Limb (tissue), 2 donors: ENCODE results near the gene CBX7.

ENCODE experiments used
- DNase-seq, 2 donors: peaks; one replicate each; pipeline ENCODE4 v3.0.0-alpha.2; 2016; ENCODE audit errors: extremely low spot score in 2 of 2

Gene CBX7

GRCh38 chr22:39094717-39095389 is 57.6 kb downstream of the CBX7 start:
- no peak for DNase-seq

GRCh38 chr22:39092111-39092862 is 60.2 kb downstream of the CBX7 start:
- DNase-seq: no peak

DNA sequence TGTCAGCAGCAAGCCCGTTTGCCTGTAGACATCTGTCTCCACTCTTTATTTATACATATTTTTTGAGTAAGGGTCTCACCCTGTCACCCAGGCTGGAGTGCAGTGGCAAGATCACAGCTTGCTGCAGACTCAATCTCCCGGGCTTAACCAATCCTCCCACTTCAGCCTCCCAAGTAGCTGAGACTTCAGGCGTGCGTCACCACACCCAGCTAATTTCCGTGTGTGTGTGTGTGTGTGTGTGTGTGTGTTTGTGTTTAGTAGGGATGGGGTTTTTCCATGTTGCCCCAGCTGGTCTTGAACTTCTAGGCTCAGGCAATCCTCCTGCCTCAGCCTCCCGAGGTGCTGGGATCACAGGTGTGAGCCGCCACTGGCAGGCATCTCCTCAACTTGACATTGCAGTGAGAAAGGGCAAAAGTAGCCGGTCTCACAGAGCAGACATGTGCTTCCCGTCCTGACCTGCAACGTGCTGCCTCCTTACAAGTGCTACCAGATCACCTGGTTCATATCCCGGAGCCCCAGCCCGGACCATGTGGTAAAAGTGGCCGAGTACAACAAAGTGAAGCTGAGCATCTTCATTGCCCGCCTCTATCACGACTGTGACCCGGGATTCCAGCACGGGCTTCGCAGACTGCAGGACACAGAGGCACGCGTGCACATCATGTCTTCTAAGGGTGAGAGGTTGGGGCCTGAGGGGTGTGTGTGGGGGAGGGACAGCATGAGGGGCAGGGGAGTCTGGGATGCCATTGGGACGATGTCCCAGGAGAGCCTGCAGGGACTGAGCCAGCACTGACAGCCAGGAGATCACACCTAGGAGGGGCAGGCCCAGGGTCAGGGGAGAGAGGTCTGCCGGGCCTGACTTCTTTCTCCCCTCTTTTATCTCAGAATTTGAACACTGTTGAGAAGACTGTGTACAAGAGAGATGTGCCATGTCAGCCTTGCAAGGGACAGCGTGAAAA is 61.1 kb downstream of the CBX7 start:
- no peak for DNase-seq

DNA sequence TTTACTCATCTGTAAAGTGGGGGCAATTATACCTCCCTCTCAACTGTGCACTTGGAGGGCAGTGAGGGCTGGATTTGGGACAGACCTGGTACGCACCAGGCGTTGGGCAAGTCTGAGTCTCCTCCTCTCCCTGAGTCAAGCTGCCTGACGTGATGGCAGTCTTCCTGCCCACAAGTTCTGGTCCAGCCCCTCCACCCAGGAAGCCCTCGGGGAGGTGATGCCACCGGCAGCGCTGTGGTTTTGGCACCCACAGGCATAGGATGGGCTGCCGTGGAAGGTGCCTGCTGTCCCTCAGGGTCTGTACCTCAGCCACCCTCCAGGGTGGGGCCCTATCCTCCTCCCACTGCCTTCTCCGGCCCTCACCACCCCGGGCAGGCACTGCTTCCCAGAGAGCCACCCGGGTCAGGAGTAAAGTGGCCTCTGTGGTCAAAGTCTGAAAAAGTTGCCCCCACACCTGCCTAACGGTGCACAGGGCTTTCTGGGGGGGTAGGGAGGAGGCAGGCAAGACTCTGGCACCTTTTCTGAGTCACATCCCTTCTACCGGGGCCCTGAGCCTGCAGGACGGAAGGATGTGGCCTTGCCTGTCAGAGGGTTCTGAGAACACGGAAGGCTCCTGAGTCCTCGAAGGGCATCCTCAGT is 61.9 kb downstream of the CBX7 start:
- no peak for DNase-seq

DNA sequence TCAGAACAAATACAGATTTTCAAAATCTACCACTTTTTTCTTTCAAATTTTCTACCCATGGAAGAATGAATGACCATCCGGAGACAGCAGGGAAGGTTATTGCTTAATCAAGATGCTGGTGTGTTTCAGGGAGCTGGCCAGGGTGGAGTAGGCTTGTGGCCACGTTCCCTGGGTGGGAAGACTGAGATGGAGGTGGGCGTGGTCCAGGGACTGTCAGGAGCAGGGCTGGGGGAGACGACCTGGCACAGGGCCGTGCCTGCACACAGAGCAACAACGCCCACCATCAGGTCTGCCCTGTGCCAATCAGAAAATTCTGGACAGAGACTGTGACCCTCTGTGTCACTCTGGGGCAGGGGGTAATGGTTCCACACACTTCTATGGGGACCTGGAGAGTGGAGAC is 62.6 kb downstream of the CBX7 start:
- DNase-seq: no peak

- DNase-seq: no peak
These were observed 63.8 kb downstream of the CBX7 start for GRCh38 chr22:39088685-39089032.

DNA sequence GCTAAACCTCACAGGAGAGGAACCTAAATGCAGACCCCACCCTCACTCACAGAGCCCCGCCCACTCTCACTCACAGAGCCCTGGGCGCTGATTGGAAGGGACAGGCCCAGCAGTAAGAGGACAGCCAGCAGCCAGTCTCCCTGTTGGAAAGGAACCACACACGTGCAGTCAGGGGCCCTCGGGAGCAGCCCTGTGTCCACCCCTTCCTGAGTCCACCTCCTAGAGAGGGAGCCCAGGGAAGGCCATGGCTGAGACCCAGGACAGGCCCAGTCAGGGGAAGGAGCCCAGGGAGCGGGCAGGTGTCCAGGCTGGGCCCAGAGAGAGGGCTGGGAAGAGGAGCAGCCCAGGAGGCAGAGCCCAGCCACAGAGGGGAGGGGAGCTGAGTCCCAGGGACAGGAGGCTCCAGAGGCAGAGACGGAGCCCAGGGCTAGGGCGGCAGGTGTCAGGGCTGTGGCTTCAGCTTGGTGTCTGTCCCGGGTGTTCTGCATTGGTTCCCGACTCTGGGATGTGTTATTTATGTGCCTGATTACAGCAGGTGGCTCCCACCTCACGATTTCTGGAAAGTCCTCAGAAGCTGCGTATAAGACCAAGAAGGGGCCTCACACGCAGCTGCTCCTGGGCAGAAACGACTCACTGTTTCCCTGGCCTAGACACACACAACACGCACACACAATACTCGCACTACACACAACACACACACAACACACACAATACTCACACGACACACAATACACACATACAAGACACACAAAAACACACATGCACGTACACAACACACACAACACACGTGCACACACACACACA is 64.4 kb downstream of the CBX7 start:
- no peak for DNase-seq

- DNase-seq: no peak
These were observed 65.4 kb downstream of the CBX7 start for GRCh38 chr22:39087098-39087497.

DNA sequence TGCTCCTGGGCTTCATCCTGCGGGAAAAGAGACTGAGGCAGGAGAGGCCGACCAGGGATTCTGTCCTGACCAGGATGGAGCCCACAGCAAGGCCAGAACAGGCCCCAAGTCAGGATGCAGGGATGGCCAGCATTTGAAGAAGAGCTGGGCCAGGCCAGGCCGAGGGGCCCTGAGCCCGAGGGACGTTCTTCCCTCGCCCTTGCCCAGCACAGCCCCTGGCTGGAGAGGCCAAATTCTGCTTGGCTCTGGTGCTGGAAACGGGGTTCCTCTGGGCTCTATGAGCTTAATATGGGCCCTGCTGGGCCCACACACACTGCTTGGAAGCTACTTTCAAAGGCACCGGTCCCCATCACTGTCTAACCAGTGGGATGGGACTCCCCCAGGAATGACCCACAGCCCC is 67.8 kb downstream of the CBX7 start:
- no peak for DNase-seq

- no peak for DNase-seq
These were observed 69.0 kb downstream of the CBX7 start for GRCh38 chr22:39083212-39084165.

DNA sequence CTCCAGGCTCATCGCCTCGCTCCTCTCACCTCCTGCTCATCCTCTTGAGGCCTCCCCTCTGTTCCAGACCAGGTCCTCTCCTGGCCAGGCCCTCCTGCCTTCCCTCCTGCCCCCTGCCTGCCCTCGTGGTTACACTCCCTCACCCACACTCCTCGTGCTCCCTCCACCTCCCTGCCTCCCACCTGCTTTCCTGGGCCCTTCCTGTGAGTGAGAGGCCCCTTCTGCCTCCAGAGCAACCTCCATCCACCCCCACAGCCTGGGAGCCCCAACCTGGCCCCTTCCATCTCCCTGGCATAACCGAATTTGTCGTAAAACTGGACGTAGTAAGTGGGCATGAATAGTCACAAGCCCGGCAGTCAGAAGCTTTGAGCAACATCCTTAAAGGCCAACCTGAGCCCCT is 70.9 kb downstream of the CBX7 start:
- DNase-seq: no peak

DNA sequence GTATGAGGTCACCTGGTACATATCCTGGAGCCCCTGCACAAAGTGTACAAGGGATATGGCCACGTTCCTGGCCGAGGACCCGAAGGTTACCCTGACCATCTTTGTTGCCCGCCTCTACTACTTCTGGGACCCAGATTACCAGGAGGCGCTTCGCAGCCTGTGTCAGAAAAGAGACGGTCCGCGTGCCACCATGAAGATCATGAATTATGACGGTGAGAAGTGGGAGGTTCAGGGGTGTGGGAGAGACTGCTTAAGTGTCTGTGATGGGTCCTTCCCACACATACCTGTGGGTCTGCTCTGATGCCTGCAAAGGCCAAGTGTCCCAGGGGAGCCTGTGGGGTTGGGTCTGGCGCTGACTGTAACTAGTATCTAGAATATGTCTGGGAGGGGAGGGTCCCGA is 71.5 kb downstream of the CBX7 start:
- DNase-seq: no peak
